Esophagus muscularis mucosa (tissue), 4 donors: ENCODE data around the gene GFI1B.

Experiments
- EP300 ChIP-seq: sonication (generic); formaldehyde crosslinking; IDR thresholded peaks from one replicate; pipeline ENCODE4 v1.6.1; 2017; ENCODE audit warnings: antibody characterized with exemption
- POLR2A ChIP-seq: fragments of 450-650 bp; IDR thresholded peaks from one replicate; pipeline ENCODE4 v1.6.1; 2017; ENCODE audit warnings: antibody characterized with exemption, moderate library complexity, mild to moderate bottlenecking, low read depth
- POLR2AphosphoS5 ChIP-seq, 2 donors: sonication (generic); formaldehyde crosslinking; IDR thresholded peaks; one replicate each; pipeline ENCODE4 v1.6.1; 2017; ENCODE audit warnings: antibody characterized with exemption in 2 of 2
- TF ChIP-seq, protein P1 (sequence below), 3 experiments: fragments of 200-600 bp in 2 of 3; fragments of 450-650 bp in 1 of 3; sonication (generic) in 2 of 3; IDR thresholded peaks; one replicate each; pipeline ENCODE4 v1.5.1; 2017 to 2019; ENCODE audit warnings: antibody characterized with exemption in 3 of 3, mild to moderate bottlenecking in 2 of 3, moderate library complexity in 1 of 3

DNA sequence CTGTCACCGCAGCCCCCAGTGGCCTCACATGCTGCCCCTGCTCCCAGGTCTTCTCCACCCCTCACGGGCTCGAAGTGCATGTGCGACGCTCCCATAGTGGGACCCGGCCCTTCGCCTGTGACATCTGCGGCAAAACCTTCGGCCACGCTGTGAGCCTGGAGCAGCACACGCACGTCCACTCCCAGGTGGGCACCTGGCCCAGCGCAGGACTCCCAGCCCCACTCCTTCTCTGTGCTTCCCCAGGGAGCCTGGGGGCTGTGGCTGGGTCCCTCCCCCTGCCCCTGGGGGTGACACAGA lies 10.5 kb downstream of the GFI1B start:
- TF ChIP-seq, protein P1, sequence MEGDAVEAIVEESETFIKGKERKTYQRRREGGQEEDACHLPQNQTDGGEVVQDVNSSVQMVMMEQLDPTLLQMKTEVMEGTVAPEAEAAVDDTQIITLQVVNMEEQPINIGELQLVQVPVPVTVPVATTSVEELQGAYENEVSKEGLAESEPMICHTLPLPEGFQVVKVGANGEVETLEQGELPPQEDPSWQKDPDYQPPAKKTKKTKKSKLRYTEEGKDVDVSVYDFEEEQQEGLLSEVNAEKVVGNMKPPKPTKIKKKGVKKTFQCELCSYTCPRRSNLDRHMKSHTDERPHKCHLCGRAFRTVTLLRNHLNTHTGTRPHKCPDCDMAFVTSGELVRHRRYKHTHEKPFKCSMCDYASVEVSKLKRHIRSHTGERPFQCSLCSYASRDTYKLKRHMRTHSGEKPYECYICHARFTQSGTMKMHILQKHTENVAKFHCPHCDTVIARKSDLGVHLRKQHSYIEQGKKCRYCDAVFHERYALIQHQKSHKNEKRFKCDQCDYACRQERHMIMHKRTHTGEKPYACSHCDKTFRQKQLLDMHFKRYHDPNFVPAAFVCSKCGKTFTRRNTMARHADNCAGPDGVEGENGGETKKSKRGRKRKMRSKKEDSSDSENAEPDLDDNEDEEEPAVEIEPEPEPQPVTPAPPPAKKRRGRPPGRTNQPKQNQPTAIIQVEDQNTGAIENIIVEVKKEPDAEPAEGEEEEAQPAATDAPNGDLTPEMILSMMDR (IDR thresholded peaks at IDR 0.05): no peak
- TF ChIP-seq EP300: no peak
- no peak for TF ChIP-seq POLR2AphosphoS5 (IDR thresholded peaks at IDR 0.05)
- TF ChIP-seq POLR2A: no peak
